SU-DHL-6 (cell line): ENCODE results near the gene RAD23B.

Experiments used
- H2AFZ ChIP-seq: fragments of 200-600 bp; sonication (generic); 2 replicates; pipeline ENCODE4 v1.6.1; 2014; ENCODE audit warnings: low read depth, mild to moderate bottlenecking, moderate library complexity, mixed read lengths, antibody characterized with exemption, low read length; ENCODE audit not compliant: severe bottlenecking
- H3F3A ChIP-seq: fragments of 200-600 bp; shearing (Covaris generic); 2 replicates; pipeline ENCODE4 v1.6.0; 2016; ENCODE audit warnings: antibody characterized with exemption, mild to moderate bottlenecking; ENCODE audit not compliant: insufficient read depth
- H3K27ac ChIP-seq: fragments of 200-600 bp; sonication (generic); 2 replicates; pipeline ENCODE4 v1.5.1; 2016; ENCODE audit warnings: low read depth, mild to moderate bottlenecking, low read length, moderate library complexity, mixed read lengths
- H3K27me3 ChIP-seq: fragments of 200-600 bp; sonication (generic), shearing (Covaris generic); 2 replicates; pipeline ENCODE4 v1.6.0; 2014; ENCODE audit warnings: mild to moderate bottlenecking, low read length
- H3K36me3 ChIP-seq: fragments of 200-600 bp; sonication (generic); 2 replicates; pipeline ENCODE4 v1.6.1; 2014; ENCODE audit warnings: mild to moderate bottlenecking, low read length, mixed read lengths
- H3K4me2 ChIP-seq: fragments of 300-600, 200-600 bp; shearing (Covaris generic), sonication (generic); 2 replicates; pipeline ENCODE4 v1.6.0; 2014; ENCODE audit warnings: low read length, low read depth, mild to moderate bottlenecking; ENCODE audit not compliant: poor library complexity, severe bottlenecking
- H3K4me3 ChIP-seq: fragments of 200-600 bp; sonication (generic); 2 replicates; pipeline ENCODE4 v1.5.1; 2014; ENCODE audit warnings: antibody characterized with exemption, low read length, mild to moderate bottlenecking, mixed read lengths; ENCODE audit not compliant: insufficient read depth, poor library complexity, severe bottlenecking
- H3K79me2 ChIP-seq: fragments of 200-600 bp; sonication (generic); 2 replicates; pipeline ENCODE4 v1.6.1; 2014; ENCODE audit warnings: mild to moderate bottlenecking, low read length, moderate library complexity; ENCODE audit not compliant: insufficient read depth
- H3K9ac ChIP-seq: fragments of 200-600 bp; sonication (generic); 2 replicates; pipeline ENCODE4 v1.7.0; 2014; ENCODE audit warnings: mild to moderate bottlenecking, low read length
- H3K9me2 ChIP-seq: fragments of 200-600 bp; sonication (generic); replicated peaks from 2 replicates; pipeline ENCODE4 v1.6.1; 2014; ENCODE audit warnings: low read length; ENCODE audit not compliant: insufficient read depth
- H3K9me3 ChIP-seq: fragments of 200-600 bp; sonication (generic); 2 replicates; pipeline ENCODE4 v1.6.1; 2014; ENCODE audit warnings: low read length, mixed read lengths; ENCODE audit not compliant: insufficient read depth
- H4K20me1 ChIP-seq: fragments of 200-600 bp; sonication (generic); 2 replicates; pipeline ENCODE4 v1.6.1; 2014; ENCODE audit warnings: low read depth, mild to moderate bottlenecking, antibody characterized with exemption, low read length, moderate library complexity, mixed read lengths
- EZH2phosphoT487 ChIP-seq: fragments of 200-600 bp; sonication (generic), shearing (Covaris generic); conservative IDR thresholded peaks from 2 replicates; pipeline ENCODE4 v1.6.1; 2018; ENCODE audit warnings: mild to moderate bottlenecking, antibody characterized with exemption, low read length, moderate library complexity, mixed read lengths
- TF ChIP-seq, protein P1 (sequence below): fragments of 200-600 bp; sonication (generic); IDR thresholded peaks from one replicate; pipeline ENCODE4 v1.5.1; 2017; ENCODE audit warnings: antibody characterized with exemption, mild to moderate bottlenecking, low read length, moderate library complexity; ENCODE audit not compliant: insufficient read depth, poor library complexity, severe bottlenecking

Gene RAD23B

DNA sequence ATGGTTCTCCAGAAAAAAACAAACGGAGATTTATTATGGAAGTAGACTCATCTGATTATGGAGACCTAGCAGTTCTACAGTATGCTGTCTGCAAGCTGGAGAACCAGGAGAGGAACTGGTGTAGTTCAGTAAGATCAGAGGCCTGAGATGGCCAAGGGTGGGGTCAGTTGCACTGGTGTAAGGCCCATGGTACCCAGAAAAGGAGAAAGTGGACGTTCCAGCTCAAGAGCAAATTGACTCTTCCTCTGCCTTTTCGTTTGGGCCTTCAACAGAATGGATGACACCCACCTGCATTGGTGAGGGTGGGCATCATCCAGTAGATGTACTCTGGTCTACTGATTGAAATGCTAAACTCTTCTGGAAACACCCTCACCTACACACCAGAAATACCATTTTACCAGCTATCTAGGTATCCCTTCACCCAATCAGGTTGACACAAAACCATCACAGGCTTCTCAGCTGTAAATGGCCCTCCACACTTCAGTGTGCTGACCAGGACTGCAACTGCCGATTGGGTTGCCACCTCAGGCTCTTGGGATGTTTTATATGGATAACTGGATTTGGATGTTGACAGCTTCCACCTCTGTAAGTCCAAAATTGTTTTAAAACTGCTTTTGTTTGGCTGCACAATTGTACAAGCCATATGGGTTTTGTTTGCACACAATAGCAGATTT lies 51.2 kb downstream of the RAD23B start:
- no peak for TF ChIP-seq EZH2phosphoT487
- TF ChIP-seq, protein P1, sequence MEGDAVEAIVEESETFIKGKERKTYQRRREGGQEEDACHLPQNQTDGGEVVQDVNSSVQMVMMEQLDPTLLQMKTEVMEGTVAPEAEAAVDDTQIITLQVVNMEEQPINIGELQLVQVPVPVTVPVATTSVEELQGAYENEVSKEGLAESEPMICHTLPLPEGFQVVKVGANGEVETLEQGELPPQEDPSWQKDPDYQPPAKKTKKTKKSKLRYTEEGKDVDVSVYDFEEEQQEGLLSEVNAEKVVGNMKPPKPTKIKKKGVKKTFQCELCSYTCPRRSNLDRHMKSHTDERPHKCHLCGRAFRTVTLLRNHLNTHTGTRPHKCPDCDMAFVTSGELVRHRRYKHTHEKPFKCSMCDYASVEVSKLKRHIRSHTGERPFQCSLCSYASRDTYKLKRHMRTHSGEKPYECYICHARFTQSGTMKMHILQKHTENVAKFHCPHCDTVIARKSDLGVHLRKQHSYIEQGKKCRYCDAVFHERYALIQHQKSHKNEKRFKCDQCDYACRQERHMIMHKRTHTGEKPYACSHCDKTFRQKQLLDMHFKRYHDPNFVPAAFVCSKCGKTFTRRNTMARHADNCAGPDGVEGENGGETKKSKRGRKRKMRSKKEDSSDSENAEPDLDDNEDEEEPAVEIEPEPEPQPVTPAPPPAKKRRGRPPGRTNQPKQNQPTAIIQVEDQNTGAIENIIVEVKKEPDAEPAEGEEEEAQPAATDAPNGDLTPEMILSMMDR: no peak
- peaks cover 8% of the 10 kb centered on the region; the same call in 1 of the 2 replicates for H4K20me1 ChIP-seq
- no peaks in the 10 kb centered on the region for H3K9me2 ChIP-seq
- H3K4me2 ChIP-seq: no peak overlapping the region
- H3K79me2 ChIP-seq: 0 out of 2 replicates have a peak, but pooled peaks cover 2% of the 10 kb centered on the region
- no peak overlapping the region for H2AFZ ChIP-seq
- H3K4me3 ChIP-seq: no peak overlapping the region
- H3F3A ChIP-seq: peaks cover 2% of the 10 kb centered on the region
- no peaks in the 10 kb centered on the region for H3K9me3 ChIP-seq
- H3K27ac ChIP-seq: no peak overlapping the region
- no peaks in the 10 kb centered on the region for H3K27me3 ChIP-seq
- no peak overlapping the region for H3K9ac ChIP-seq
- H3K36me3 ChIP-seq: peaks cover 29% of the 10 kb centered on the region; the same call in 1 of the 2 replicates

DNA sequence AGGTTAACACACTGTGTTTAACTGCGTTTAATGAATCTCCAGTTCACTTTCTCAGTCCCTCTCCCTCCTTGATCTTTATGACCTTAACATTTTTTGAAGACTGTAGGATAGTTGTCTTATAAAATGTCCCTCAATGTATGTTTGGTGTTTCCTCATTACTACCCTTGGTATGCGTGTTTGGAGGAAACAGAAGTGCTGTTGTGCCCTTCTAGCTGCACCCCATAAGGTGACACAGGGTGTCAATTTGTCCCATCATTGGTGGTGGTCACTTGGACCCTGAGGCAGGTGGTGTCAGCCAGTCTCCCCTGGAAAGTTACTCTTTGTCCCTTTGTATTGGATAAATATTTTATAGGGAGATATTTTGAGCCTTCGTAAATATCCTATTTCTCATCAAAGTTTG lies 52.3 kb downstream of the RAD23B start:
- Histone ChIP-seq H3K27me3 (no peaks in the 10 kb centered on the region), H3K79me2 (no peaks in the 10 kb centered on the region), H3K4me3 (no peak overlapping the region), H3K27ac (no peak overlapping the region), H3F3A (no peaks in the 10 kb centered on the region; the same call in 1 of the 2 replicates), H3K9me3 (no peaks in the 10 kb centered on the region), H3K36me3 (peaks cover 18% of the 10 kb centered on the region; the same call in 1 of the 2 replicates), H3K9me2 (no peaks in the 10 kb centered on the region), H3K9ac (no peak overlapping the region), H2AFZ (no peak overlapping the region), H3K4me2 (no peak overlapping the region), H4K20me1 (peaks cover 2% of the 10 kb centered on the region; the same call in 1 of the 2 replicates)
- no peak for TF ChIP-seq EZH2phosphoT487
- TF ChIP-seq, protein P1: no peak

DNA sequence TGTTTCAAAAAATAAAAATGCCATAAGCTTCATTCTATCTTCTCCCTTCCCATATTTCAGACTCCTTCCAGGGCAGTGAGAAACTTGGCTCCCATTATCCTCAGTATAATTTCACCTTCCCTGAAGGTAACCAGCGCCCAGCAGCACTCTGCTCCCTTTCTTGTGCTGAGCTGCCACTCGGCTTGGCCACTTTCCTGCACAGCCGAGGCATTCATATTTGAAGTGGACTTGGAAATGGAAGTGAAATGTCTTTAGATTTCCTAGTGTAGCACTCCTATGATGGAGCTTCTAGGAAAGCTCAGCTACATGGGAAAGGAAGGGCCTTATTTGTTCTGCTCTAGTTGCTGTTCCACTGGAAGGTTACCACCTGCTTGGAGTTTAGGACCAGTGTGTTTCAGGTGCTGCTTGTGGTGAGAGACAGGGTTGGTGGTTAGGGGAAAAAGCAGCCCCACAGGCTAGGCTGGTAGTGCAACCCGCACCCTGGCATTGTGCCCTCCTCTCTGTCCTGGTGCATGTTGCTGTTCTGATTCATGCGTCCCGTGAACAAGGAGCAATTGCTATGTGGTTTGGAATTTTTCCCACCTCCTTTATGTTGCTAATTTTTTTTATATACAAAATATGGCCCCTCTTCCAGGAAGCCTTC lies 53.8 kb downstream of the RAD23B start:
- Histone ChIP-seq H3K27ac (no peak overlapping the region), H2AFZ (no peak overlapping the region), H3K27me3 (no peaks in the 10 kb centered on the region), H3F3A (no peaks in the 10 kb centered on the region), H4K20me1 (no peaks in the 10 kb centered on the region; the same call in 1 of the 2 replicates), H3K9me3 (no peaks in the 10 kb centered on the region), H3K9ac (no peak overlapping the region), H3K79me2 (no peaks in the 10 kb centered on the region), H3K36me3 (peaks cover 5% of the 10 kb centered on the region; the same call in 1 of the 2 replicates), H3K4me3 (no peak overlapping the region), H3K4me2 (no peak overlapping the region), H3K9me2 (no peaks in the 10 kb centered on the region)
- no peak for TF ChIP-seq EZH2phosphoT487
- TF ChIP-seq, protein P1: no peak
